Stimulated activated CD4-positive, alpha-beta T cell treated with anti-CD3 and anti-CD28 coated beads, Interleukin-1b, Interleukin-23, amount 100 ng/mL, for 1 hour (primary cell): Measurements from ENCODE around the gene IRGQ.
A peak's percentile ranks its signal among the peaks of the same experiment; 100 is the strongest.
"Not testable (repeated sequence)": the region's sequence is repeated elsewhere in the genome, so short reads cannot be mapped to it uniquely, and the experiment has no call there.

ENCODE experiments used
- DNase-seq, 2 donors: peaks; one replicate each; pipeline ENCODE4 v3.0.0-alpha.2; 2020; ENCODE audit warnings: low read depth in 2 of 2

The IRGQ gene

DNA sequence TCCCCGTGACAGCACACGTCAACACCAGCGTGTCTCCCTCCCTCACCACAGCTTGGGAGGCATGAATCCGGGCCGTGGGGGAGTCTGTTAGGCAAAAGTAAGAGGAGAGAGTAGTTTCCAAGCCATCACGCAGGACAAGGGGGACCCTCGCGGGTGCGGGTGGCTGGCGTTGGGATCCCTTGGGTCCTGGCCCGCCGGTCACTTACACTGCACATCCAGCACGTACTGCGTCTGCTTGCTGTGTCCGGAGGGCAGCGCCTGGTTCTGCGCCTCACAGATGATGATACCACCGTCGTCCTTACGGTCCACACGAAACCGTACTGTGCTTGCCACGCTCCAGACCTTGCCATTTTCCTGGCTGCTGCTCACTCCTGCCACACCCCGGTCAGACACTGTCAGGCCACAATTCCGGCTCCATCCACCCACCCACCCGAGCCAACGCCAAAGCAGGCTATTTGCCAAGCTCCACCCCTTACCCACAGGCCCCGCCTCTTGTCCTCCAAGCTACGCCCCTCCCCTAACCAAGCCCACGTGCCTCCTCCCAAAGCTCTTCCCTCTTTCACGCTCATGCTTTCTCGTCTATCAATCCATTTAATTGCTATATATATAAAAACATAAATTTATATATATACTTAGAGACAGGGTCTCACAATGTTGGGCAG lies 30.1 kb upstream of the IRGQ start:
- DNase-seq, result no peak

GRCh38 chr19:43624933-43625332 lies 29.0 kb upstream of the IRGQ start:
- peak; percentile 68 for DNase-seq

GRCh38 chr19:43623889-43624670 lies 28.1 kb upstream of the IRGQ start:
- no peak for DNase-seq

GRCh38 chr19:43622956-43623355 lies 27.0 kb upstream of the IRGQ start:
- DNase-seq, result no peak

DNA sequence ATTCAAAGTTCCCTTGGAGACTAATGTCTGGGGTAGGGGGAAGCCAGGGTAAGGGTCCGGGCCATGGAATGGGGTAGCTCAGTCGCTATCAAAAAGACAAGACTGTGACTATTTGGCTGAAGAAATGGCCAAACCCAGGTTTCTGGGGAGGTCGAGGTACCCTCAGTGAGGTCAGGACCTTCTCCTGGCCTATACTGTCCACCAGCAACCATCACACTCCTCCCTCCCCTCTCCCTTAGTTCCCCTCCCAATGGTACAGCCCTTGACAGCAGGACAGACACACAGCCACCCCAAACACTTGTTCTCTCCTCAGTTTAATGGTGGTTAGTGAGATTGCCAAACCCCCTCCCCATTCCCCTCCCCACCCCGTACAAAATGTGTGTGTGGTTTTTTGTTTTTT lies 26.1 kb upstream of the IRGQ start:
- DNase-seq, result no peak

DNA sequence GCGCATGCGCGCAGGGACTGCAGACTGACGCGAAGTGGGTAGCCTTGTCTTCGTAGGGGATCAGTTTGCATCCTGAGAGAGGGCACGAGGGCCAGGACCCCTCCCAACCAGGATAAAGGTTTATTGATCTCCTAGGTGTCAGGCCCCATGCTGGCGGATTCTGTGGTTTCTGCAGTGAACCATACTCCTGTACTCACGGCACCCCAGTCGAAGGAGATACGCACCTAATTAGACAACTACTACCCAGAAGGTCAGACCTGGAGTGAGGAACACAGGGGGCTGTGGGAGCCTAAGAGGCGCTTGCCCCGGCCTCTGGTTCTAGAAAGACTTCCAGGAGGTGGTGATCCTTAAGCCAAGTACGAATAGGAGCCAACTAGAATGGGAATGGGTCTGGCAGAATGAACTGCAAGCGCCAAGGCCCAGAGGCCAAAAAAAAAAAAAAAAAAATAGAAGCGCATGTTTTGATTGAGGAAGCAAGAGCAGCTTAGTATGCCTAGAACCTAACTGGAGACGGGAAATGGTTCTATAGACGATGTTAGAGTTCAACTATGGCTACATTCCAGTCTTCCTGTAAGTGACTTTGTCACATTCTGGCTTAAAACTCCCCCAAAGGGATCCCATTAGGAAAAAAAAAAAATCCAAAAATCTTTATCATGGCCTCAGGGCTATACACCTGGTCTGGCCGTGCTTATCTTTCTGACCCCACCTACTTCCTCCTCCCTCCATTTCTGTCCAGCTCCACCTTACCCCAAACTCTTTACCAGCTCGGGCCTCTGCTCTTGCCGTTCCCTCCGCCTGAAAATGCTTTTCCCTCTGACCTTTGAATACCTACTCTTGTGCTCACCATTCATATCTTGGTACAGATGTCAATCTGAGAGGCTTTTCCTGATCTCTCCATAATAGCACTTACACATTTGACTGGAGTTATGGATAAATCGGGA lies 24.4 kb upstream of the IRGQ start:
- DNase-seq, result peak; percentile 57 to 78

- peak; percentile 69 to 72 for DNase-seq
Observed at GRCh38 chr19:43619262-43620060, 23.5 kb upstream of the IRGQ start, which contains the start of gene ZNF428. TSS of gene ZNF428 (minus strand) at chr19:43619629. CDS start at chr19:43614304, 5,325 bp downstream.

- DNase-seq, result no peak
Observed at GRCh38 chr19:43618921-43619261, 23.0 kb upstream of the IRGQ start.

DNA sequence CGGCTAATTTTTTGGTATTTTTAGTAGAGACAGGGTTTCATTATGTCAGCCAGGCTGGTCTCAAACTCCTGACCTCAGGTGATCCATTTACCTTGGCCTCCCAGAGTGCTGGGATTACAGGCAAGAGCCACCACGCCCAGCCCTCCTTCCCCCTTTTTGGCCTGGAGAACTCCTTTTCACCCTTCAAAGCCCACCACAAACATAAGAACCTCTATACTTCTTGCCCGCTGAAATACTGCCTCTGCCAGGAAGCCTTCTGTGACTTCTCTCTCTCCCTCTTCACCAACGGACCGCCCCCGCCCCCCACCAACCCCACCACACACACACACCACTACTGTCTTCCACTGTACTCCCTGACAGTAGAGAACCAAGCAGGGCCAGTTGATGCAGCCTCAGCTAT lies 21.0 kb upstream of the IRGQ start:
- no peak for DNase-seq

- no peak for DNase-seq
Observed at GRCh38 chr19:43616306-43616705, 20.4 kb upstream of the IRGQ start.

- no peak for DNase-seq
Observed at GRCh38 chr19:43612374-43612773, 16.4 kb upstream of the IRGQ start.

DNA sequence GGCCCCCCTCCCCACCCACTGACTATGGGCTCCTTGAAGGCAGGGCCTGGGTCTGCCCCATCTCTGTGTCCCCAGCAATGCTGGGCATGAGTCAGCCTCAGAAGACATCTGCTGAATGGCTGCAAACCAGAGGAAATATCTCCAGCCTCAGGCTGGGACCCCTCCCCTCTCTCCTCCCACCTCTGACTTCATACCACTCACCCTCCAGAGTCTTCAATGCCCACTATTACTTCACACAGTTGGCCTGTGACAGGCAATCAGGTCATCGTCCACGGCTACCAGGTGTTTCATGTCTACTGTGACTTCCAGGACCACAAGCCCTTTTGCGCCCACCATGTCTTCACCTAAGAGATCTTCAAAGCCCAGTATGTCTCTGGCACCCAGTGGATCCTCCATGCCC lies 15.9 kb upstream of the IRGQ start, which contains the start of gene SRRM5:
TSS of gene SRRM5 (plus strand) at position 301 of the 400 bp plus-strand sequence. CDS start at position 335, 34 bp downstream.
- no peak for DNase-seq

GRCh38 chr19:43610493-43610892 lies 14.6 kb upstream of the IRGQ start:
- DNase-seq, result no peak

DNA sequence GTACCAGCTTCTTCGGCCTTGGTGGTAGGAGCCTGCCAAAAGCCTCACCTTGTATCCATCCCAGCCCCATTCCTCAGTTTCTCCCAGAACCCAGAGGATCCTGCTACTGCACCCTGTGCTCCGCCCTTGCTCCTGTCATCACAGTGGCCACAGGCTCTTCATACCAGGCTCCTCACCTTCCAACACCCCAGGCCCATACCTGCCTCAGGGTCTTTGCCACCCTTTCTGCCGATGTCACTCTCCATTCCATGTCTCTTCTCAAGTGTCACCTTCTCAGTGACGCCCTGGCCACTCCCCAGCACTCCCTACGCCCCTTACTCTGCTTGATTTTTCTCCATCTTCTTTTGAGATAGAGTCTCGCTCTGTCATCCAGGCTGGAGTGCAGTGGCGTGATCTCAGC lies 13.9 kb upstream of the IRGQ start:
- DNase-seq, result no peak

DNA sequence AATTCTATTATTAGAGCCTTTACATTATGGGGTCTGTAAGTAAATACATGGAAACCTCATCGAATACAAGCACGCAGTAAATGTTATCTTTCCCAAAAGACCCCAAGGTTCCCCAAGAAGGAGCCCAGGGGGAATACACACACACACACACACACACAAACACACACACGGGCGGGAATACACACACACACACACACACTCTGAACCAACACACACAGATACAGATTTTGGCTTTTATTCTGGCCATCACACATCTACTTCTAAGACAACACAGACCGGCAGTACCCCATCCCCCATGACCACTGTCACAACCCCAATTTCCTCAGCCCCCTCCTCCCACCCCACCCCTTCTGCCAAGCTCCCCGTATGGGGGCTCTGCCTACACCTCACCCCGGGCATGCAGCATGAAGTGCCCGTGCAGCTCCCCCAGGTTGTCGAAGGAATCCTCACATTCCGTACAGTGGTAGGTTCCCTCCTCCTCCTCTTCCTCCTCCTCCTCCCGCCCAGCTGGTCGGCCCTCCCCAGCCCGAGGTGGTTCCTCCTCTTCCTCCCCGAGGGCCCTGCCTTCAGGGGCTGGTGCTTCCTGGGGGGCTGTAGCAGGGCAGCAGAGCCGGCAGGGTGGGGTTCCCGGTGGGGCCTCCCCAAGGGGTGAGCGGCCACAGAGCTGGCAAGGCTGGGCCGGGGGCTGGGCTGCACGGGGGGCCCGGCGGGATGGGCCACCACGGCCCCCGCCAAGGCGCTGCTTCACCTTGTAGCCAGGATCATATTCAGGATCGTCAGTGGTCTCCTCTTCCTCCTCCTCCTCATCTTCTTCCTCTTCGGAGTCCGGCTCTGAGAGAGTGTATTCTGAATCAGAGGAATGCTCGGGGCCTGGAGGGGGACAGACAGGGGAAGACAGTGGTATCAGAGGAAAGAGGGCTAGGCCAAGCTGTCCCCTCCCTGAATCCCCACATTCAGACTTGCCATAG lies 11.6 kb upstream of the IRGQ start:
- no peak for DNase-seq

DNA sequence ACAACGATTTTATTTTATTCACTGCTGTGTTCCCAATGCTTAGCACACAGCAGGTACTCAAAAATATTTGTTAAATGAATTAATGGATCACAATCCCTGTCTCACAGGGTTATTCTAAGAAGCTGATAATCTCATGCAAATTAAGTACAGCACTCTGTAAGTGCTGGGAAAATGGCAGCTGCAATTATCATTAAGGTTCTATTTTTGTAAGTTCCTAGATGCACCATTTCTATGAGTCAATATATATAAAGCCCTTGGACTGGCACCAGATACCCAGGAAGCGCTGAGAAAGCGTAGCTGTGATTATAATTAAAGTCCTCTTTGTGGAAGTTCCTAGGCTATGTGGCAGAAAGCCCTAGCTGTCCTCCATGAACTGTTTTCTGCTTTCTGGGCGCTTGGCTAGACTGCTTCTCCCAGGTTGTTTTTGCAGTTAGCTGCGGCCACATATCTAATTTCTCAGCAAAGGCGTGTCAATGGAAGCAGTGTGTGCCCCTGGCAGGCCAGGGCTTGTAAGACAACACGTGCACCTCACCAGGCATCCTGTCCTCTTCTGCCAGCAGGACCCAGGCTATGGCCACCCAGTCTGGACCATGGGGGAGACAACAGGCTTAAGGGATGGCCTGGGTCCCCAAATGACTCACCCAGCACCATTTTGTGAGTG lies 10.8 kb upstream of the IRGQ start:
- no peak for DNase-seq

DNA sequence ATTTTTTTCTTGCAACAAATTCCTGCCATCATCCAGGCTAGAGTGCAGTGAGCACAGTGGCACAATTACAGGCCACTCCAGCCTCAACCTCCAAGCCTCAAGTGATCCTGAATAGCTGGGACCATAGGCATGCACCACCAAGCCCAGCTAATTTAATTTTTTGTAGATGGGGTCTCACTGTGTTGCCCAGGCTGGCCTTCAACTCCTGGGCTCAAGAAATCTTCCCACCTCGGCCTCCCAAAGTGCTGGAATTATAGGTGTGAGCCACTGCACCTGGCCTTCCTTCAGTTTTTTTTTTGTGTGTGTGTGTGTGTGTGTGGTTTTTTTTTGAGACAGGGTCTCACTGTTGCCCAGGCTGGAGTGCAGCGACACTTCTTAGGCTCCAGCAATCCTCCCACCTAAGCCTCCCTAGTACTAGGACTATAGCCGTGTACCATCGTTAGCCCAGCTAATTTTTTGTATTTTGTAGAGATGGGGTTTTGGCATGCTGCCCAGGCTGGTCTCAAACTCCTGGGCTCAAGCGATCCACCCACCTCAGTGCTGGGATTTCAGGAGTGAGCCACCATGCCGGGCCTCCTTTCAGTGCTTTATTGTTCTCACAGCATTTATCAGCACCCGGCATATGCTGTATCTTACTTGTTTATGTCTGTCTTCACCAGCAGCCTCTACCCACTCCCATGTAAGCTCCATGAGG lies 10.1 kb upstream of the IRGQ start:
- no peak for DNase-seq

DNA sequence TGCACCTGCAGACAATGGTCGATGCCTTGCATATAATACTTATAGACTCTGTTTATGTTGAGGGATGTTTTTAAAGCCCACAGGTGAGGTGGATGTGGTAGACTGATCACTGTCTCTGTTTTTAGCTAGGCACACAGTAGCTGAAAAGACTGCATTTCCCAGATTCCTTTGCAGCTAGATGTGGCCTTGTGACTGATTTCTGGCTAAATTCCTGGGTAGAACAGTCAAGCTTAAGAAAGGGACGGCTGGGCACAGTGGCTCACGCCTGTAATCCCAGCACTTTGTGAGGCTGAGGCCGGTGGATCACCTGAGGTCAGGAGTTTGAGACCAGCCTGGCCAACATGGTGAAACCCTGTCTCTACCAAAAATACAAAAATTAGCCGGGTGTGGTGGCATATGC lies 4.4 kb upstream of the IRGQ start:
- DNase-seq, result not testable (repeated sequence)
